IPS-18c (cell line): ENCODE data around the gene ACER1.
"Not testable (repeated sequence)": the region's sequence is repeated elsewhere in the genome, so short reads cannot be mapped to it uniquely, and the experiment has no call there.

ENCODE experiments used
- H3K4me3 ChIP-seq: 2 replicates; pipeline ENCODE4 v1.7.0; 2013; ENCODE audit warnings: low read depth, mild to moderate bottlenecking, low read length, moderate library complexity; ENCODE audit not compliant: insufficient read depth
- H3K9me3 ChIP-seq: one replicate; pipeline ENCODE4 v1.6.1; 2013; ENCODE audit warnings: mild to moderate bottlenecking, low read length, moderate library complexity; ENCODE audit not compliant: control insufficient read depth, insufficient read depth

ACER1 gene

GRCh38 chr19:6360445-6360844 is 27.0 kb upstream of the ACER1 start:
- H3K4me3 ChIP-seq, H3K9me3 ChIP-seq: not testable (repeated sequence)

- Histone ChIP-seq H3K9me3 (no peaks in the 10 kb centered on the region), H3K4me3 (no peak overlapping the region)
These were observed 26.3 kb upstream of the ACER1 start for GRCh38 chr19:6359568-6360341.

GRCh38 chr19:6358003-6358402 is 24.6 kb upstream of the ACER1 start:
- no peaks in the 10 kb centered on the region for H3K9me3 ChIP-seq
- H3K4me3 ChIP-seq: no peak overlapping the region; the same call in 1 of the 2 replicates

GRCh38 chr19:6357174-6357573 is 23.8 kb upstream of the ACER1 start:
- no peaks in the 10 kb centered on the region for H3K9me3 ChIP-seq
- H3K4me3 ChIP-seq: no peak overlapping the region

- not testable (repeated sequence) for H3K9me3 ChIP-seq, H3K4me3 ChIP-seq
These were observed 22.1 kb upstream of the ACER1 start for GRCh38 chr19:6355321-6356040.

- H3K9me3 ChIP-seq: no peaks in the 10 kb centered on the region
- no peak overlapping the region for H3K4me3 ChIP-seq
These were observed 20.8 kb upstream of the ACER1 start for GRCh38 chr19:6354098-6354674.

- Histone ChIP-seq H3K4me3 (no peak overlapping the region), H3K9me3 (no peaks in the 10 kb centered on the region)
These were observed 19.2 kb upstream of the ACER1 start for GRCh38 chr19:6352381-6353165.

GRCh38 chr19:6350688-6351087 is 17.3 kb upstream of the ACER1 start:
- H3K4me3 ChIP-seq: no peak overlapping the region
- H3K9me3 ChIP-seq: no peaks in the 10 kb centered on the region

GRCh38 chr19:6349271-6349670 is 15.9 kb upstream of the ACER1 start:
- not testable (repeated sequence) for H3K9me3 ChIP-seq, H3K4me3 ChIP-seq

- Histone ChIP-seq H3K9me3 (peaks cover 3% of the 10 kb centered on the region), H3K4me3 (no peak overlapping the region)
These were observed 10.1 kb upstream of the ACER1 start for GRCh38 chr19:6343462-6343861.

- H3K9me3 ChIP-seq: peaks cover 3% of the 10 kb centered on the region
These were observed 7.2 kb upstream of the ACER1 start for GRCh38 chr19:6340493-6341201.

GRCh38 chr19:6334490-6335285 is 1.3 kb upstream of the ACER1 start:
- no peak overlapping the region for H3K4me3 ChIP-seq
- H3K9me3 ChIP-seq: no peaks in the 10 kb centered on the region

More at GRCh38 chr19:6340493-6341201, 7.2 kb upstream of the ACER1 start:
- no peak overlapping the region for H3K4me3 ChIP-seq

GRCh38 chr19:6326815-6327214 is 6.6 kb downstream of the ACER1 start:
- Histone ChIP-seq H3K9me3 (peaks cover 3% of the 10 kb centered on the region), H3K4me3 (no peak overlapping the region)

- Histone ChIP-seq H3K4me3 (no peak overlapping the region), H3K9me3 (peaks cover 6% of the 10 kb centered on the region)
These were observed 7.8 kb downstream of the ACER1 start for GRCh38 chr19:6325614-6326013.

GRCh38 chr19:6324757-6325156 is 8.7 kb downstream of the ACER1 start:
- H3K9me3 ChIP-seq: peaks cover 6% of the 10 kb centered on the region
- no peak overlapping the region for H3K4me3 ChIP-seq

- Histone ChIP-seq H3K4me3 (no peak overlapping the region), H3K9me3 (peaks cover 6% of the 10 kb centered on the region)
These were observed 11.1 kb downstream of the ACER1 start for GRCh38 chr19:6322284-6322683.
